HL-60/S4 (cell line): ENCODE measurements around the gene SCARB1.
"Not testable (repeated sequence)": the region's sequence is repeated elsewhere in the genome, so short reads cannot be mapped to it uniquely, and the experiment has no call there.

Experiments used
- in situ Hi-C: fragments of 300-500 bp; cut with MboI; formaldehyde crosslinking; loops from 2 replicates; pipeline ENCODE4 v1.14.3; 2022; ENCODE audit warnings: low sequenced_read_pairs

The SCARB1 gene

DNA sequence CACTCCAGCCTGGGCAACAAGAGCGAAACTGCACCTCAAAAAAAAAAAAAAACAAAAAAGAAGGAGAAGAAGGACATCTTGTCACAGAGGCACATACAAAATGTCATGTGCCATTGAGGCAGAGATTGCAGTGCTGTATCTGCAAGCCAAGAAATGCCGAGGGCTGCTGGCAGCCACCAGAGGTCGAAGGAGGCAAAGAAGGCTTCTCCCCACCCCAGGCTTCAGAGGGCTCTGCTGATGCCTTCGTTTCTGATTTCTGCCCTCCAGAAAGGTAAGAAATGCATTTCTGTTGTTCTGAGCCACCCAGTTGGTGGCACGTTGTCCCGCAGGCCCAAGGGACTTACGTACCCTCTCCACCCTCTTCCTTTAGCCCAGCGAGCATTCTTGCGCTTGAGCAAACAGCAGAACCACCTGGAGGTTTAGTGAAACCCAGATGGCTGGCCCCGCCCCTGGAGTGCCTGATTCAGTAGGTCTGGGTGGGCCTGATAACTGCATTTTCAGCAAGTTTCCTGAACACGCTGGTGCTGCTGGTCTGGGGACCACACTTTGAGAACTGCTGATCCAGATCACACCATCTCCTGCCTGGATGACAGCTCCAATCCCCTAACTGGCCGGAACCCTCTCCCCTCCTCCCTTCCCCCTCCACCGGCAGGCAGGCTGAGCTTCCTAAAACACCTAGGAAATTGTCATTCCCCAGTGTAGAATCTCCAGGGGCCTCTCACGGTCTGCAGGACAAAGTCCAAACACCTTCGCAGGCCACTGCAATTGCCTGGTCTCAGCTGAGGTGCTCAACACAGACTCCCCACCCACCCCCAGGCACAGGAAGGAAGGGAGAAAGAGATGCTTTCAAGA, 21.1 kb upstream of the SCARB1 start:
- in situ Hi-C loops: no loop called here

DNA sequence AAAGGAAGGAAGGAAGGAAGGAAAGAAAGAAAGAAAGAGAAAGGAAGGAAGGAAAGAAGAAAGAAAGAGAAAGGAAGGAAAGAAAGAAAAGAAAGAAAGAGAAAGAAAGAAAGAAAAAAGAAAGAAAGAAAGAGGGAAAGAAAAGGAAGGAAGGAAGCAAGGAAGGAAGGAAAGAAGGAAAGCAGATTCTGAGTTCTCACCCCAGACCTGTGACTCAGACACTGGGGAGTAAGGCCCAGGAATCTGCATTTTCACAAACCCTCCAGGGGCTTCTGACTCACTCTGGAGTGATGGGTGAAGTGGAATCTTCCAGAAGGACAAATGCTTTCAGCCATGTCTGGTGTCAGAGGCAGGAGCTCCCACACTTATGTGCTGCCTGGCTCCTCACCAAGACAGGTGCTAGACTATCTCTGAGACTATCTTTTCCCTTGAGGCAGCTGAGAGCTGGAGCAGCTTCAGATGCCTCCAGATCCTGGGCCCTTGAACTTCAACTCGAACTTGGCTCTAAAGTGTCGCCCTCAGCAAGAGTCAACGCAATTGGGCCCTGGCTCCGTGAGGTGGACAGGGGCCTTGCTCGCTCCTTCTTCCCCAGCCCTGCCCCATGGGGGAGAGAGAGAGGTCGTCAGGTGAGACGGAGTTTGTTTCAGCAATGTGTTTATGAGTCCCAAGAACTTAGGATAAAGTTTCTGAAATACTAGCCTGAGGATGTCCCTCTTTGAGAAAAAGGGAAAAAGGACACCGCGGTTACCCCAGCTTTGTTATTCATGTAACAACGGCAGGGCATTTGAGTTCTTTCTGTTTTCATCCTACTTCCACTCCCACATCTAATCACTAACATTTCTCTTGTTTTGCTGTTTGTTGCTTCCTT, 19.8 kb upstream of the SCARB1 start:
- in situ Hi-C loops: no loop called here

DNA sequence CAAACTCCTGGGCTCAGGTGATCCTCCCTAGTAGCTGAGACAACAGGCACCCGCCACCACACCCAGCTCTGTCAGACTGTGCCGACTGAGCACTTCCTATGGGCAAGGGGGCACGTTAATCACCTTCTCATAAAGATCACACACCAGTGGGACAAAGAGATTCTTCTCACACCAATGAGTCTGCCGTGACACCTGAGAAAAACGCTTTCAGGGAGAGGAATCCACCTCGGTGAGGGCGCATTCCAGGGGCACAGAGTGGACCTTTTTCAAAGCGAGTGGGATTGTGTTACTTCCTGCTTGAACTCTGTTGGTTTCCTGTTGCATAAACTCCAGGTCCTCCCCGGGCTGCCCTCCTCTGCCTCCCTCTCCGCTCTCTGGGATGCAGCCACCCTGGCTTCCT, 17.5 kb upstream of the SCARB1 start:
- in situ Hi-C loops: no loop called here

DNA sequence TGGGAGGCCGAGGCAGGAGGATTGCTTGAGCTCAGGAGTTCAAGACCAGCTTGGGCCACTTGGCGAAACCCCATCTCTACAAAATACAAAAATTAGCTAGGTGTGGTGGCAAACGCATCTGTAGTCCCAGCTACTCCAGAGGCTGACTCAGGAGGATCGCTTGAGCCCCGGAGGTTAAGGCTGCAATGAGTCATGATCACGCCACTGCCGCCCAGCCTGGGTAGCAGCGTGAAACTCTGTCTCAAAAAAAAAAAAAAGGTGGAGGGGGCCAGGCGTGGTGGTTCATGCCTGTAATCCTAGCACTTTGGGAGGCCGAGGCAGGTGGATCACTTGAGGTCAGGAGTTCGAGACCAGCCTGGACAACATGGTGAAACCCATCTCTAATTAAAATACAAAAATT, 16.7 kb upstream of the SCARB1 start:
- in situ Hi-C loops: not testable (repeated sequence)

GRCh38 chr12:124878795-124879516, 15.3 kb upstream of the SCARB1 start:
- in situ Hi-C loops: no loop called here

- in situ Hi-C loops: no loop called here
Measured at GRCh38 chr12:124877423-124877822, 13.8 kb upstream of the SCARB1 start.

DNA sequence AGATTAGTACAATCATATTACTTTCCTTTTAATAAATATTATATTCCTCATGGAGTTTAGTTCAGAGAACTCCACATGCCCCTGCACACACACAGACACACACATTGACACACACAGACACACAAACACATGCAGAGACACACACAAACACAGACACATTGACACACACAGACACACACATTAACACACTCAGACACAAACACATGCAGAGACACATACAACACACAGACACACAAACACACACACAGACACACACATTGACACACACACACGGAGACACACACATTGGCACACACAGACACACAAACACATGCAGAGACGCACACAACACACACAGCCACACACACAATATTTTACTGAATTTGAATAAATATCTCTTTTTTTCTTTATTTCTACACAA, 12.5 kb upstream of the SCARB1 start:
- in situ Hi-C loops: no loop called here

DNA sequence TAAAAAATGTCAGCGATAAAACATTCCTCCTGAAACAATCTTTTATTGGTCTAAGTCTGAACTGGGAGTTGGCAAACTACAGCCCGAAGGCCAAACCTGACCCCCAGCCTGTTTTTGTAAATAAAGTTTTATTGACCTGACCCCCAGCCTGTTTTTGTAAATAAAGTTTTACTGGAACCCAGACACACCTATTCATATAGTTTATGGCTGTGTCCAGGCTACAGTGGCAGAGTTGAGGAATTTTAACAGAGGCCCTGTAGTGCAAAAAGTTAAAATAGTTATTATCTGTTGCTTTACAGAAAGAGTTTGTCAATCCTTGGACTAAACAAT, 12.1 kb upstream of the SCARB1 start:
- in situ Hi-C loops: no loop called here

GRCh38 chr12:124874988-124875802, 11.5 kb upstream of the SCARB1 start:
- in situ Hi-C loops: no loop called here

- in situ Hi-C loops: no loop called here
Measured at GRCh38 chr12:124874188-124874587, 10.5 kb upstream of the SCARB1 start.

GRCh38 chr12:124872068-124872719, 8.5 kb upstream of the SCARB1 start:
- in situ Hi-C loops: no loop called here

GRCh38 chr12:124871297-124871696, 7.6 kb upstream of the SCARB1 start:
- in situ Hi-C loops: no loop called here

DNA sequence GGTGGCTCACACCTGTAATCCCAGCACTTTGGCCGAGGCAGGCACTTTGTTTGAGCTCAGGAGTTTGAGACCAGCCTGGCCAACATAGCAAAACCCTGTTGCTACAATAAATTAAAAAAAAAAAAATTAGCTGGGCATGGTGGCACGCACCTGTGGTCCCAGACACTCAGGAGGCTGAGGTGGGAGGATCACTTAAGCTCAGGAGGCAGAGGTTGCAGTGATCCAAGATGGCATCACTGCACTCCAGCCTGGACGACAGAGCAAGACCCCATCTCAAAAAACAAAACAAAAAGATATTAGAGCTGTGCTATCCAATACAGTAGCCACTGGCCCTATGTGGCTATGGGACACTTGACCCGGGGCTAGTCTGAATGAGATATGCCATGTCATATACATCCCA, 6.9 kb upstream of the SCARB1 start:
- in situ Hi-C loops: no loop called here

GRCh38 chr12:124869059-124869665, 5.5 kb upstream of the SCARB1 start:
- in situ Hi-C loops: no loop called here

- in situ Hi-C loops: no loop called here
Measured at GRCh38 chr12:124868252-124869058, 4.8 kb upstream of the SCARB1 start.

- in situ Hi-C loops: no loop called here
Measured at GRCh38 chr12:124867401-124867930, 3.8 kb upstream of the SCARB1 start.

DNA sequence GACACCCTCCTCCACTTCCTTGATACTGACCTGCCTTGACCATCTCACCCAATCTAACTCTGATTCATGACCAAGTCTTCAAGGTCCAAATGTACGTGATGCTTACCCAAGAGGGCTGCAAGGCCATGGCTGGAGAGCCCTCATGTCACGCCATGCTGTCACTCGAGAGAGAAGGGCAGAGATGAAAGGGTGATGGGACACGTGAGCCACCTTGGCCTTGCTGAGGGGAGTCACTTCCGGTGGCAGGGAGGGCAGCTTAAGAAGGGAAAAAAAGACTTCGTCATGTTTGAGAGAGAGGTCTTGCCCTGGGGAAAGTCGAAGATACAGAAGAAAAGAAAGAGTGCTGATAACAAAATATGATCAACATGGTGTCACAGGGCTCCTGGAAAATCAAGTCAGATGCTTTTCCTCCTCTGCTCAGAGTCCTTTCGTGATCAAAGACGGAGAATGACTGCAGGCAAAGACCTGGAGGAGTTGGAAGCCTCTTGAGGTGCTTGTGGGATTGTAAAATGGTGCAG, 3.3 kb upstream of the SCARB1 start:
- in situ Hi-C loops: no loop called here

DNA sequence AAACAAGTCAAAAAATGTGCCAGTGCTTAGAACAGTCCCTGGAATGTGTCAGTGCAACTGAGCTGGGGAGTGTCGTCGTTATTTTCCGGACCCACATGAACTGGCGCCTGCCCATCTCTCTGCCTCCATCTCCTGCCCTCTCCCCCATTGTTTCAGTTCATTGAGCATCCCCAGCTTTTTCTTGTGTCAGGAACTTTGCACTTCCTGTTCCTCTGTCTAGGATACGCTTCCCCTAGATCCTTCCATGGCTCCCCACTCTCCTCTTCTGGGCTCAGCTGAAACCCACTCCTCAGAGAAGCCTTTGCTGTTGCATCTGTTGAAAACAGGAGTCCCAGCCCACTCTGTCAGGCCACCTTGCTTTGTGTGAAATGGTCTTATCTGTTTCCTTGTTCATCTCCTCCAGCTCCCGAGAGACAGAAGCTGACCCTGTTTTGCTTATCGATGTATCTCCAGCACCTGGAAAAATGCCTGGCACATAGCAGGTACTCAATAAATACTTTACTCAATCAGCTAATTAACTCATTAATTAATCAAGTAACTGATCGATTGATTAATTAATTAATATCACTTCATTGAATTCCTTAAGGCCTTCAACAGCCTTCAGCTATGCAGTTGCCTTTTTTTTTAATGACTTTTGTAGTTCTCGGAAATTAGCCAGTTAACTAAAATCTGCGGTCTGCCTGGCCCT, 2.7 kb upstream of the SCARB1 start:
- in situ Hi-C loops: no loop called here
